Gastroesophageal sphincter (tissue), 4 donors: Measurements from ENCODE around the gene NDUFC1. TPM values are rescaled to one million over a fixed set of nuclear protein-coding genes. Genes with fewer than 3 reads are reported as not detected.
A peak's percentile ranks its signal among the peaks of the same experiment; 100 is the strongest.

ENCODE experiments used
- ATAC-seq: fragments of 150-250 bp; one replicate; pipeline ENCODE4 v1.9.1; 2016; ENCODE audit warnings: mild to moderate bottlenecking, moderate library complexity
- H3K27ac ChIP-seq, 4 donors: fragments of 200-600 bp; sonication (generic) in 3 of 4; 1 replicate in 3 of 4; 2 replicates in 1 of 4; pipeline ENCODE4 v1.5.1; 2016 to 2019
- H3K27me3 ChIP-seq: fragments of 200-600 bp; sonication (generic); one replicate; pipeline ENCODE4 v1.5.1; 2019
- H3K36me3 ChIP-seq, 2 donors: fragments of 200-600 bp; sonication (generic); one replicate each; pipeline ENCODE4 v1.5.1; 2019; ENCODE audit warnings: control low read depth in 1 of 2
- H3K4me1 ChIP-seq, 3 donors: fragments of 200-600 bp; sonication (generic); 1 replicate in 2 of 3; 2 replicates in 1 of 3; pipeline ENCODE4 v1.5.1; 2016 to 2019; ENCODE audit warnings: control low read depth in 2 of 3
- H3K4me3 ChIP-seq, 2 donors: fragments of 200-600 bp; sonication (generic); one replicate each; pipeline ENCODE4 v1.5.1; 2019; ENCODE audit warnings: mild to moderate bottlenecking in 1 of 2, moderate library complexity in 1 of 2
- H3K9me3 ChIP-seq, 3 donors: fragments of 200-600 bp; sonication (generic); one replicate each; pipeline ENCODE4 v1.5.1; 2017 to 2019; ENCODE audit warnings: control low read depth in 2 of 3
- CTCF ChIP-seq, 4 experiments: fragments of 200-600 bp in 2 of 4; fragments of 450-650 bp in 2 of 4; sonication (generic) in 1 of 4; IDR thresholded peaks; one replicate each; pipeline ENCODE4 v1.5.1; 2017 to 2019; ENCODE audit warnings: antibody characterized with exemption in 4 of 4, mild to moderate bottlenecking in 2 of 4, moderate library complexity in 2 of 4
- EP300 ChIP-seq: sonication (generic); formaldehyde crosslinking; IDR thresholded peaks from one replicate; pipeline ENCODE4 v1.6.1; 2017; ENCODE audit warnings: antibody characterized with exemption, mild to moderate bottlenecking
- POLR2A ChIP-seq, 2 donors: fragments of 450-650 bp; IDR thresholded peaks; one replicate each; pipeline ENCODE4 v1.6.1; 2017; ENCODE audit warnings: antibody characterized with exemption in 2 of 2, mild to moderate bottlenecking in 2 of 2, moderate library complexity in 1 of 2
- POLR2AphosphoS5 ChIP-seq: sonication (generic); formaldehyde crosslinking; IDR thresholded peaks from one replicate; pipeline ENCODE4 v1.6.1; 2017; ENCODE audit warnings: antibody characterized with exemption
- WGBS, 2 donors: methylation state at CpG; one replicate each; pipeline ENCODE4 v1.1.5; 2018; ENCODE audit warnings: low coverage in 1 of 2; 5-methylcytosine and 5-hydroxymethylcytosine counted together
- total RNA-seq, 4 donors: library from RNA; depleted of rRNA; stranded (reverse); fragments of >200 nt; gene quantifications; one replicate each; pipeline ENCODE4 v1.1.0, GENCODE V29; 2016

The NDUFC1 gene
- total RNA-seq, 4 donors from 2014 or later = 31.0 to 61.0 (median 48.4) TPM

GRCh38 chr4:139278485-139278884 is 23.8 kb downstream of the NDUFC1 start:
- 76 to 83% methylated on average over 7 to 16 of the region's 16 CpGs for WGBS, 2 donors
- no peaks in the 10 kb centered on the region for H3K36me3 ChIP-seq
- no peak overlapping the region for H3K27ac ChIP-seq
- H3K4me3 ChIP-seq = peak overlapping the region in 1 of 2 donors; percentile 51
- TF ChIP-seq POLR2A (IDR thresholded peaks at IDR 0.05) = no peak
- no peak for TF ChIP-seq CTCF (IDR thresholded peaks at IDR 0.05)
- TF ChIP-seq POLR2AphosphoS5 = no peak
- no peak for TF ChIP-seq EP300
- ATAC-seq = no peak
- H3K27me3 ChIP-seq = peaks cover 31% of the 10 kb centered on the region
- peaks cover 0 to 15% (median 0%) of the 10 kb centered on the region in 3 donors for H3K4me1 ChIP-seq
- H3K9me3 ChIP-seq = no peaks in the 10 kb centered on the region

GRCh38 chr4:139275281-139275735 is 27.0 kb downstream of the NDUFC1 start:
- H3K4me3 ChIP-seq = no peak overlapping the region
- TF ChIP-seq POLR2A (IDR thresholded peaks at IDR 0.05) (no peak), POLR2AphosphoS5 (no peak), EP300 (no peak), CTCF (IDR thresholded peaks at IDR 0.05) (no peak)
- WGBS, 2 donors = 80 to 87% methylated on average over 4 of the region's 4 CpGs
- H3K4me1 ChIP-seq = peaks cover 0 to 15% (median 0%) of the 10 kb centered on the region in 3 donors
- H3K27me3 ChIP-seq = peaks cover 31% of the 10 kb centered on the region
- no peak for ATAC-seq
- no peaks in the 10 kb centered on the region for H3K9me3 ChIP-seq
- no peak overlapping the region for H3K27ac ChIP-seq
- H3K36me3 ChIP-seq = no peaks in the 10 kb centered on the region

- no peaks in the 10 kb centered on the region for H3K9me3 ChIP-seq
- no peak overlapping the region for H3K27ac ChIP-seq
- 94 to 100% methylated on average over 1 of the region's 1 CpG for WGBS, 2 donors
- peaks cover 27% of the 10 kb centered on the region for H3K27me3 ChIP-seq
- no peak overlapping the region for H3K4me3 ChIP-seq
- TF ChIP-seq POLR2AphosphoS5 (no peak), CTCF (IDR thresholded peaks at IDR 0.05) (no peak), POLR2A (IDR thresholded peaks at IDR 0.05) (no peak), EP300 (no peak)
- H3K36me3 ChIP-seq = no peaks in the 10 kb centered on the region
- ATAC-seq = no peak
- peaks cover 0 to 9% (median 0%) of the 10 kb centered on the region in 3 donors for H3K4me1 ChIP-seq
Observed at GRCh38 chr4:139274790-139275189, 27.5 kb downstream of the NDUFC1 start.

DNA sequence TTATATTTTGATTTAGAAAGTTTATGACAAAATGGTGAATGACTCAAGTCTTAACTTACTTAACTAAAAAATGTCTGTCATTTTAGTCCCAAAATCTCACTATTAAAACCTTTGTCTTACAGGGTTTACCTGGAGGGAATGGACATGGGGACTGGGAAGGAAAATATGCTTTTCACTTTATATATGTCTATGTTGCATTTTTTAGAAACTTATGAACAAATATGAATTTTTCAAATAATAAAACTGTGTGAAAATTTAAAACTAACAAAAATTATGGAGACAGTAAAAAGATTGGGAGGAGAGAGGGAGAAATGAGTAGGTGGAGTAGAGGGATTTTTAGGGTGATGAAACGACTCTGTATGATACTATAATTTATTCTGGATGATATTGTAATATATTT is 28.4 kb downstream of the NDUFC1 start:
- ATAC-seq = no peak
- no peaks in the 10 kb centered on the region for H3K4me1 ChIP-seq
- H3K9me3 ChIP-seq = no peaks in the 10 kb centered on the region
- H3K27me3 ChIP-seq = peaks cover 20% of the 10 kb centered on the region
- H3K4me3 ChIP-seq = no peak overlapping the region
- WGBS, 2 donors = 91% methylated on average over 1 of the region's 1 CpG
- TF ChIP-seq POLR2AphosphoS5 (no peak), CTCF (IDR thresholded peaks at IDR 0.05) (no peak)
- no peaks in the 10 kb centered on the region for H3K36me3 ChIP-seq
- H3K27ac ChIP-seq = no peak overlapping the region

DNA sequence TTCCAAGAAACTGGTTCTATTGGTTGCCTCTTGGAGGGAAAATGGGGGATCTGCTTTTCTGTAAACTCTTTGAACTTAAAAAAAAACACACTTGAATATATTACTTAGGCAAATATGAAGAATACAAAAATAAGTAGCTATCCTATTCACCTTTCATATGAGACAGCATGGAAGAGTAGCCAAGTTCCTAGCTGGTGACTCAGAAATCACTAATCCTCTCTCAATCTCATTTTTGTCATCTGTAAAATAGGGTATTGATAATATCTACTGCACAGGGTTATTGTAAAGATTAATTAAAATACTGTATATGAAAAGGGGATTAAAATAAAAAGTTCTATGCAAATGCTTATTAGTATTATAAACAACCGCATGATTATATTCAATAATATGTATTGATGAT is 35.0 kb downstream of the NDUFC1 start:
- H3K4me3 ChIP-seq = no peak overlapping the region
- WGBS, 2 donors = 95 to 100% methylated on average over 1 of the region's 1 CpG
- H3K27ac ChIP-seq = no peak overlapping the region
- H3K27me3 ChIP-seq = no peaks in the 10 kb centered on the region
- peaks cover 0 to 14% (median 4%) of the 10 kb centered on the region in 3 donors for H3K4me1 ChIP-seq
- no peaks in the 10 kb centered on the region for H3K9me3 ChIP-seq
- ATAC-seq = no peak
- TF ChIP-seq EP300 (no peak), POLR2A (IDR thresholded peaks at IDR 0.05) (no peak), POLR2AphosphoS5 (no peak), CTCF (IDR thresholded peaks at IDR 0.05) (no peak)
- H3K36me3 ChIP-seq = no peaks in the 10 kb centered on the region
